Fibroblast of mammary gland (primary cell): ENCODE measurements around the gene IRF2BP1.

Source experiments
- DNase-seq: peaks from one replicate; pipeline ENCODE4 v3.0.0-alpha.2; 2010; ENCODE audit warnings: low read depth
- H3K4me3 ChIP-seq: 2 replicates; pipeline ENCODE4 v1.5.1; 2011; ENCODE audit warnings: low read depth, mild to moderate bottlenecking, low read length, moderate library complexity; ENCODE audit not compliant: control insufficient read depth
- CTCF ChIP-seq: conservative IDR thresholded peaks from 2 replicates; pipeline ENCODE4 v1.5.1; 2011; ENCODE audit warnings: low read depth, low read length, inconsistent platforms; ENCODE audit not compliant: control insufficient read depth, insufficient read depth

IRF2BP1 gene

GRCh38 chr19:45917421-45918091 lies 31.6 kb upstream of the IRF2BP1 start:
- H3K4me3 ChIP-seq: no peak overlapping the region
- no peak for DNase-seq
- no peak for TF ChIP-seq CTCF

GRCh38 chr19:45913874-45914830 lies 28.2 kb upstream of the IRF2BP1 start, which contains the start of gene NANOS2:
NANOS2 (minus strand) TSS chr19:45914778; CDS start chr19:45914693, 85 bp downstream.
- no peak for DNase-seq

GRCh38 chr19:45911291-45911690 lies 25.4 kb upstream of the IRF2BP1 start:
- no peak for TF ChIP-seq CTCF
- no peak overlapping the region for H3K4me3 ChIP-seq
- DNase-seq: no peak

More at GRCh38 chr19:45913874-45914830, 28.2 kb upstream of the IRF2BP1 start, which contains the start of gene NANOS2:
- TF ChIP-seq CTCF: peak; percentile 3
- H3K4me3 ChIP-seq: no peak within 1 kb of the TSS

GRCh38 chr19:45908956-45909355 lies 23.0 kb upstream of the IRF2BP1 start:
- DNase-seq: peak; percentile 70
- H3K4me3 ChIP-seq: no peak overlapping the region
- TF ChIP-seq CTCF: peak; percentile 51

- TF ChIP-seq CTCF: no peak
- no peak overlapping the region for H3K4me3 ChIP-seq
- peak; percentile 84 for DNase-seq
These were observed 20.3 kb upstream of the IRF2BP1 start for GRCh38 chr19:45906221-45906620.

- H3K4me3 ChIP-seq: no peak overlapping the region
- DNase-seq: no peak
- no peak for TF ChIP-seq CTCF
These were observed 19.1 kb upstream of the IRF2BP1 start for GRCh38 chr19:45905011-45905410.
